ENCODE measurements around the gene TMEM141.

The TMEM141 gene

GRCh38 chr9:136790640-136791515 is at the start of gene TMEM141:
TMEM141 (plus strand) TSS chr9:136791344; CDS start chr9:136791371, 27 bp downstream.
- H3K4me3 ChIP-seq (ENCODE audit: low read depth, low read length) = peak within 1 kb of the TSS; percentile 82
- DNase-seq = peak; percentile 100
- no peak for TF ChIP-seq CTCF (IDR thresholded peaks at IDR 0.05; ENCODE audit: low read depth, low read length)

GRCh38 chr9:136741883-136742571 is 49.1 kb upstream of the TMEM141 start:
- no peak for TF ChIP-seq CTCF (IDR thresholded peaks at IDR 0.05; ENCODE audit: low read depth, low read length)

More at GRCh38 chr9:136790640-136791515, at the start of gene TMEM141:
- Histone ChIP-seq H3K27ac (peak within 1 kb of the TSS; percentile 89), H3K9me3 (ENCODE audit: severe bottlenecking) (no peaks in the 10 kb centered on the region), H3K27me3 (ENCODE audit: insufficient read depth, low read depth, severe bottlenecking) (no peaks in the 10 kb centered on the region), H3K36me3 (peaks cover 8% of the 10 kb centered on the region)

GRCh38 chr9:136742591-136743391 is 48.4 kb upstream of the TMEM141 start, which contains the start of gene LCN10:
LCN10 (minus strand) TSS chr9:136742940; CDS start chr9:136742903, 37 bp downstream.
- H3K9me3 ChIP-seq (ENCODE audit: severe bottlenecking) = no peaks in the 10 kb centered on the region
- no peak within 1 kb of the TSS for H3K27ac ChIP-seq
- peak; percentile 82 for TF ChIP-seq CTCF (IDR thresholded peaks at IDR 0.05; ENCODE audit: low read depth, low read length)
- no peaks in the 10 kb centered on the region for H3K27me3 ChIP-seq (ENCODE audit: insufficient read depth, low read depth, severe bottlenecking)
- peak; percentile 91 for DNase-seq
- H3K4me3 ChIP-seq (ENCODE audit: low read depth, low read length) = no peak within 1 kb of the TSS
- H3K36me3 ChIP-seq = no peaks in the 10 kb centered on the region

More at GRCh38 chr9:136741883-136742571, 49.1 kb upstream of the TMEM141 start:
- Histone ChIP-seq H3K9me3 (ENCODE audit: severe bottlenecking) (no peaks in the 10 kb centered on the region), H3K27ac (no peak overlapping the region), H3K27me3 (ENCODE audit: insufficient read depth, low read depth, severe bottlenecking) (no peaks in the 10 kb centered on the region), H3K4me3 (ENCODE audit: low read depth, low read length) (no peak overlapping the region), H3K36me3 (no peaks in the 10 kb centered on the region)
- DNase-seq = no peak

GRCh38 chr9:136743639-136744211 is 47.4 kb upstream of the TMEM141 start:
- Histone ChIP-seq H3K27ac (no peak overlapping the region), H3K27me3 (ENCODE audit: insufficient read depth, low read depth, severe bottlenecking) (no peaks in the 10 kb centered on the region), H3K9me3 (ENCODE audit: severe bottlenecking) (no peaks in the 10 kb centered on the region), H3K4me3 (ENCODE audit: low read depth, low read length) (no peak overlapping the region), H3K36me3 (no peaks in the 10 kb centered on the region)
- no peak for DNase-seq
- no peak for TF ChIP-seq CTCF (IDR thresholded peaks at IDR 0.05; ENCODE audit: low read depth, low read length)

GRCh38 chr9:136744773-136745172 is 46.4 kb upstream of the TMEM141 start:
- no peak for DNase-seq
- H3K27me3 ChIP-seq (ENCODE audit: insufficient read depth, low read depth, severe bottlenecking) = no peaks in the 10 kb centered on the region
- H3K9me3 ChIP-seq (ENCODE audit: severe bottlenecking) = no peaks in the 10 kb centered on the region
- H3K36me3 ChIP-seq = no peaks in the 10 kb centered on the region
- no peak for TF ChIP-seq CTCF (IDR thresholded peaks at IDR 0.05; ENCODE audit: low read depth, low read length)
- no peak overlapping the region for H3K4me3 ChIP-seq (ENCODE audit: low read depth, low read length)
- H3K27ac ChIP-seq = no peak overlapping the region

Measured in WERI-Rb-1 (cell line).